WTC11 (cell line): ENCODE results near the gene MUC20.

ENCODE experiments used
- CREB1 ChIP-seq: sonication (generic); formaldehyde crosslinking; IDR thresholded peaks from 2 replicates; pipeline ENCODE4 v1.8.0; 2023; ENCODE audit warnings: mild to moderate bottlenecking, missing genetic modification reagents
- CTCF ChIP-seq: fragments of 200-600 bp; IDR thresholded peaks from 2 replicates; pipeline ENCODE4 v1.8.0; 2022; ENCODE audit warnings: antibody characterized with exemption
- E2F4 ChIP-seq: sonication (generic); formaldehyde crosslinking; IDR thresholded peaks from 2 replicates; pipeline ENCODE4 v1.8.1; 2022; ENCODE audit warnings: low read depth, mild to moderate bottlenecking, moderate library complexity, missing genetic modification reagents, borderline replicate concordance
- ESRRA ChIP-seq: sonication (generic); formaldehyde crosslinking; IDR thresholded peaks from 2 replicates; pipeline ENCODE4 v1.8.1; 2022; ENCODE audit warnings: mild to moderate bottlenecking, missing genetic modification reagents, borderline replicate concordance
- FOXP4 ChIP-seq: sonication (generic); formaldehyde crosslinking; IDR thresholded peaks from 2 replicates; pipeline ENCODE4 v1.8.0; 2022; ENCODE audit warnings: mild to moderate bottlenecking, missing genetic modification reagents
- HMGA2 ChIP-seq: fragments of 250-450 bp; sonication (Bioruptor Pico); IDR thresholded peaks from 2 replicates; pipeline ENCODE4 v1.4.0; 2021; ENCODE audit warnings: mild to moderate bottlenecking, moderate library complexity
- JUN ChIP-seq: sonication (generic); formaldehyde crosslinking; IDR thresholded peaks from 2 replicates; pipeline ENCODE4 v1.8.0; 2023; ENCODE audit warnings: mild to moderate bottlenecking, missing genetic modification reagents
- RELA ChIP-seq: sonication (generic); formaldehyde crosslinking; IDR thresholded peaks from 2 replicates; pipeline ENCODE4 v1.8.1; 2022; ENCODE audit warnings: missing genetic modification reagents, mild to moderate bottlenecking, borderline replicate concordance
- USF1 ChIP-seq: sonication (generic); formaldehyde crosslinking; IDR thresholded peaks from 2 replicates; pipeline ENCODE4 v1.8.0; 2022; ENCODE audit warnings: mild to moderate bottlenecking, missing genetic modification reagents

GRCh38 chr3:195754141-195754540, 33.4 kb downstream of the MUC20 start:
- TF ChIP-seq RELA (CRISPR knock-in tag) (no peak), CTCF (no peak), JUN (CRISPR knock-in tag) (no peak), FOXP4 (CRISPR knock-in tag) (no peak), CREB1 (CRISPR knock-in tag) (no peak), ESRRA (CRISPR knock-in tag) (no peak), E2F4 (CRISPR knock-in tag) (no peak), HMGA2 (CRISPR knock-in tag) (no peak), USF1 (CRISPR knock-in tag) (no peak)
